Measurements from ENCODE around the gene FOXP1.

Gene FOXP1

DNA sequence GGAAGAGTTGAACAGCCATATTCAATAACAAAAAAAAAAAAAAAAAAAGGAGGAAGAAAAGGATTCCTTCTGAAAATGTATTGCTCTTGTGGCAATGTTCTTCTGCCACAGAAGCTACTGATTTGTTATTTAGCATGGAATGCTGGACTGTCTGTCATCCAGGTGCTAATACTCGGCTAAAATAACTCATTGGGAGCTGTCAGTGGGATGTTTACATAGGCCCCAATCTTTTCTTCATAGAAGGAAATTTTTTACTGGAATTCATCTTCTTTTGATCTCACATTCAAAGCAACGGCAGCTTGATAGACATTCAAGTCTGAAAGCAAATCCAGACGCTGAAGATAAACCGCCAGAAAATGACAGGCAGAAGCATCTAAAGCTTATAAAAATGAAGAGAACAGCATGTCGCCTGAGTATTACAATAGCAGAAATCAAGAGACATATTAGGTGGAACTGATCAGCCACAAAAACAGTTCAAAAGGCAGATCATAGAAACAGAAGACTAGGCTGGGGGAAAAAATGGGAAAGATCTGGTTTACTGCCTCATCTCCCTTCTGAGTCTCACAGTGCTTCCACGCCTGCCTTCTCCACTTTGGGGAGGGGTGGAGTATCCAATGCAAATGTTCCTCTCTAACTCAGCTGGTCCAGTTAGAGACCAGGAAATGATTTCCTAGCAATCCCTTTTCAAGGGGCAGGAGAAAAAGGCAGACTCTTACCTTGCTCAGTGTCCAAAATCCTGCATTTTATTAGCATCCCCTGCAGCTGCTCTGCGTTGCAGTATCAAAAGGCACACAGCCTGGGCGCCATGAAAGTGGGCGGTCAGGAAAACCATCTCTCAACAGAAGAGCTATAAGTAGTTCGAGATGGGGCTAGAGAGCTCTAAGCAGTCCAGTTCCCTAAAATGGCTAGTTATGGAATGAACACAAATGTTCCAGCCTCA, 451.9 kb downstream of the FOXP1 start:
- DNase-seq = no peak

- DNase-seq = peak; percentile 55
Observed at GRCh38 chr3:71130471-71131374, 452.8 kb downstream of the FOXP1 start.

DNA sequence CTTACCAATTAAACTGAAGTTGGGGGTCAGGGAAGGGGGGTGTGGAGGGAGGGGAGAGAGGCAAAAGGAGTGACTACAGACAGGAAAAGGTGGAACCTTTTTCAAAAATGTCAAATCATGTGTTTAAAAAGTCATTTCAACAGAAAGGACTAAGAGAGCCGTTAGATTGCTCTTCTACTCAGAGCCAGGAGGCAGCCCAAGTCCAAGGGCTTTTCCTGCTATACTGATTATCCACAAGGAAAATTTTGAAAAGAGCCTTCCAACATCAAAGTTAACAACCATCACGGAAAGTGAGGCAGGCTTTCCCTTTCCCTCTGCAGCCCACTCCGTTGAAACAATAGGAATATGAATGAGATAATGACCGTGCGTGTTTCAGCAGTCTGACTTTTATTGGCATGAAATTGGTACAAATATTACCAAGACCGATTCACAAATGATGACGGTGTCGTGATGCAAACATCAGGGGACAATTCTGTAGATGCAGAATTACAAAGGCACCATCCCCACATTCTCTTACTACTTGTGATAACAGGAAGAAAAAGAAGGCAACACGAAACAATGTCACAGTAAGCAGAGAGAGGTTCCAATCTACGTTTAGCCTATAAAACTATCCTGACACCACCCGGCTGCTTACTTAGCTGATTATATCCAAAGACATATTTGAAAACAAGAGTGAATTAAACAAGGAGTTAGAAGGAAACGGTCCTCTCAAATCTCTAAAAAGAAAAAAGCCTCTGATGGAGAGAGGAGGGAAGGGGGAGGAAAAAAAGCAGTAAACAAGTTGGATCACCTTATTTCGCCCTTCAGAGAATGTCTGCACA, 453.7 kb downstream of the FOXP1 start:
- no peak for DNase-seq

DNA sequence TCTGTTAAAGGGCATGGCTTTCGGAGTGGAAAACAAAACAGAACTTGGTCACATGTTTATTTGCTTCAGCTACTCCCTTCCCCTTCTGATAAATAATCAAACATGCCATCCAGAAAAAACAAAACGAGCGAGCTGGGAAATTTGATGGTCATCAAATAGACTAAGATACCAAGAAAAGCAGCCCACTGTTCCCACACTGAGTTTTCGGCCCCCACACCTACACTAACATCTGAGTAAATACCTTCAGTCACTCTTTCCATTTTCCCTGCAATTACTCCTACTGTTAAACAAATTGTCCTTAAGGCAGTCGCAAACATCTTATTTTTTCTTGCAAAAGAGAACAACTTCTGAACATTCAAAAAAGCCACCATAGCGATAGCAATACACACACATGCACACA, 454.6 kb downstream of the FOXP1 start:
- no peak for DNase-seq

DNA sequence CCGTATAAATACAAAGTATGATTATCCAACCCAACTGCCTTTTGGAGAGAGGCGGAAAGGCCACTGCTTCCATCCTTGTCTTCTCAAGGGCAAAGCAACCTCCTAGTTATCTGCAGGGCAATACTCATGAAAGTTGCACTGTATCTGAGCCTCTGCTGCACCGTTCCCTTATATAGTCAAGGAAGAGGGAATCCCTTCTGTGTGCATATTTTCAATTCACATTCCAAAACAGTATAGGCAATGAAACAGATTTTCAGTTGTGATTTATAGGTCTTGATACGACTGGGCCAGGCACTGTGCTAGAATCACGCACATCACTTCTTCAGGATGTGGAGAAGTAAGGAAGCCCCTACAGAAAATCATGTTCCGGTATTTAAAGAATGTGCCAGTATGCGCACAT, 455.7 kb downstream of the FOXP1 start:
- no peak for DNase-seq

- DNase-seq = no peak
Observed at GRCh38 chr3:71127052-71127831, 456.3 kb downstream of the FOXP1 start.

- no peak for DNase-seq
Observed at GRCh38 chr3:71125738-71126137, 457.8 kb downstream of the FOXP1 start.

DNA sequence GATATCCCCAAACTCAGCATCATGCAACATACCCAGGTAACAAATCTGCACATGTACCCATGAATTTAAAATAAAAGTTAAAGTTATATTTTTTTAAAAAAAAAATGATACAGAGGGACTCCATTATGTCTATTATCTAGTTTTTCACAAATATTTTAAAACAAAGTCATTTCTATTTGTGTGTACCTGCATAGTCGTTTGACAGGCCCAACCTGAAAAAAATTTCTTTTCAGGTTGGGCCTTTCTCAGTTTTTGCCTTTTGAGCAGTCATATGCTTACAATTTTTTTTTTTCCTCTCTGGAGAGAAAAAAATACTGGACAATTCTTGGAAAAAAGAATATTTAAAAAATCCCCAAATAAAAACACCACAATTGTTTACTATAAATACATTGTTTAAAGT, 459.5 kb downstream of the FOXP1 start:
- DNase-seq = no peak

DNA sequence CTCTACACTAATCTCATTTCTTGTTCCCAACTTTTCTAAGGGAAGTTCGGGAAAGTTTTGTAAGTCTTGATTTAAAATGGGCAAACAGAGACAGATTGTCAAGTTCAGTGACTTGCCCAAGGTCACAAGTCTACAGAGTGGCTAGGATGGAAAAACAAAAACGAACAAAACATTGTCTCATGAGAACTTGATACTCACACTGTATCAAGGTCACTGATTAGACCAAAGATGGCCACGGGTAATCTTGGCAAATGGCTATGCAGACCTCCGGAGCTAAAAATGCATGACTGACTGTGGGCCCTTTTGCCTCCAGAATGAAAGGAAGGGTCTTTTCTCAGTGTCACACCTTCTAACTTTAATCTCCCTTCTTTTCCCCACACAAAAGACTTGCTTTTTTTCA, 460.9 kb downstream of the FOXP1 start:
- no peak for DNase-seq

DNA sequence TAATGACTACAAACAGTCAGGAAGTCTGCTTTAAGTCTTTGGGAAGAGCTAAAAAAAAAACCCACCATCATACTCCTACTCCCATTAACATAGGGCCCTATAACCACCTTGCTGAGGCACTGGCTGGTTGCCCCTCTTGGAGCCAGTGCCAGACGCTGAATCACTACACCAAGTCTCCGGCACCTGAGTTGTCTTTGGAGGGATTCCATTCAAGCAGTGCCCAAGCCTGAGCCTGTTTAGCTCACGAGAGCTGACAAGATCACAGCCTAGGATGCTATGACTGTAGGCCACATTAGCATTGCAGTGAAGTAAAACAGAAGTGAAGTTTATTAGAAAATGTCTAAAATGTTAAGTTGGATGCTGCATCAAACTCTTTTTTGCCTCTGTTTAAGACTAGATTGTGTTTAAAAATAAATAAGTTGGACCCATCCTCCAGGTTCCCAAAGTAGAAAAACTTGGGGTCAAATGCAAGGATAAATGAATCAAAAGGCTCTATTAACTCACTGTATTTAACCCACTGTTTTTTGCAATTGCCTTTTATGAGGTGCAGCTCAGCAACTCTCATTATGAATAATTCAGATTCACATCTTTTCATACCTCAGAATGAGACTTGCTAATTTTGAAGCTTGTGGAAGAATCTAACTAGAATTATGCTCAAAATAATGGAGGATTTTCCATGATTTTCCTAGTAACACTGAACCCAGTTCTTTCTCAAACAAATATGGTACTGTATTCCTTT, 461.9 kb downstream of the FOXP1 start:
- DNase-seq = no peak

DNA sequence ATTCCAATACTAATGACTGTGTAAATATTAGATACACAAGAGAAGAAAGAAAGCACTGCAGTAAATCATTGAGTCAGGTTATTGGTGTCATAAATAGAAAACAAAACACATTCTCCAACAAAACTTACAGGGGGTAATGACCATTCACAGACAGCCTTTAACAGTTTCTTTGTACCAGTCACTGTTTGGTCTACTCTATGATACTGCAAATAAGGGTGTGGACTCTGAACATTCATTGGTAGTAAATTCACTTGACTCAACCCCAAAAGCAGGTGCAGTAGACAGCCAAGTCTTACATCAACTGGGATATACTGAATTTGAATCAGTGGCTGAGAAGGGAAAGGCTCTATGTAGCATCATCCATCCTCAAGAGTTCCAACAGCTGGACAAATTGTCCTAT, 463.5 kb downstream of the FOXP1 start:
- no peak for DNase-seq

DNA sequence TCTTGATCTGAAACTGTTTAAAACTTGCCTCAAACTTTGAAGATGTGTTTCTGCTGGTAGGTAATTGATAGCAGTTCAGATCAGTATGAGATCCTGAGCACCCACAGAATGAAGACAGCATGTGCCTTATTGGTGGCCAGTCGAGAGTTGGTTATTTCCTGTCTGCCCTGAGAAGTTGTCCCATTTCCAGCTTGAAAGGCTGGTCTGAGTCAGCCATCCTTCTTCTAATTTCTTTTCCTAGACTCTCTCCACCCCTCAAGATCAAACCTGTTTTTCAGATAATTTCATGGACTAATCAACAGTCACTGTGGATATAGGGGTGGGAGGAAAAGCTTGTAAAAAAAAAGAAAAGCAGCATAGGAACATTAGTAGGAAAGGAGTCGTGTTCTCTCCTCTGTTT, 464.4 kb downstream of the FOXP1 start:
- no peak for DNase-seq

DNA sequence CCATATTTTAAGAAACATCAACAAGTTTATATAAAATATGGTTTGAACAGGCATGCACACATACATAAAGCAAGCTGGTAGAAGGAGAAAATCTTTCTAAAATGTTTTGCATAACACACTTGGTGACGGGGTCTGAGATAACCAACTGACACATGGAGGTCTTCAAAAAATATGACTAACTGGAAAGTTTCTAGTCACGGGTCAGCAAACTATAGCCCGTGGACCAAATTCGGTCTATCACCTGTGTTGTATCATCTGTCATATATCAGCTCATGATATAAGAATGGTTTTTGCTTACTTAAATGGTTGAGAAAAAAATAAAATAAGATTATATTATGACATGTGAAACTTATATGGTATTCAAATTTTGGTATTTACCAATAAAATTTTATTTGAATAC, 465.1 kb downstream of the FOXP1 start:
- no peak for DNase-seq

DNA sequence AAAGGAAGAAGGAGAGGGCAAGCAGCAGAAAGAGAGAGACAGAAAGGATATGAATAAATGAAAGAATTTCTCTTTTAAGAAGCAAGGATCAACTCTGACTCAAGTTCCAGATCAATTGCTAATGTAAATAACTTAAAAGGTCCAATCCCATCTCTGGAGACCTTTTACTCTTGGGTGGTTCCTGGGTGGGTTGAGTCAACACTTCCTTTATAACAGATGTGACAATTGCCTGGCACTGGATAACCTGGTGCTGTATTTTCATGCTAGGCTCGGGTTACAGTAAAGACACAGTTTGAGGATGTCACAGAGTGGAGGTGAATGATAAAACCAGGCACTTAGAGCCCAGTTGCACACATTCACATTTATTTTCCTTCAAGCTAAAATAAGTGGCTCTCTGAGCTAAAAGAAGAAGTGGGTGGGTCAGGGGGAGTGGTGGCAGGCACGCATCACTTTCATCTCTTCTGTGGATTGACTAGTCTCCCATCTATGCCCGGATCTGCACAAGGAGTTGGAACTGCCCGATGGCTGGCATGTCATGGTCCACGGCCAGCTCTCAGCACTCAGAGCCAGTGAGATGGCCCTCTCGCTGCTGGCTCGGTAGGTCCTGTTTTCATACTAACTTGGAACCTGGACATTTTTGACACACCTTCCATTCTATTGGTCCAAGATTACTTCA, 465.8 kb downstream of the FOXP1 start:
- DNase-seq = no peak

DNA sequence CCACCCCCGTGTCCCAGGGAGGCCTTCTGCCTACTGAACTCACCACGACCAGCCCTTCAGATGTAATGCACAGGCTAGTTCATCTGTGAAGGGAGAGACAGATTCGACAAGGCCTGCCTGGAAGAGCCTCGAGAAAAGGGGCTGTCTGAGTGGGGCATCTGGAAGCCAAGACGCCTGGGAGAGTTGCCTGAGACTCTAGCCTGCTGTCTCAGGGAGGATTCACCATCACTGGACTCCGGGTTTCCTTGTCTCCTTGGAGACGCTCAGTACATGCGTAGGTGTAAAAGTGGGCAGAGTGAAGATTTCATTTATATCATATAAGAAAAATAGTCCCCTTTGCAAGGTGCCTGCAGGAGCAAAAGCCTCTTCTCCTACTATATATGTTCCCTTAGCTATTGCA, 468.9 kb downstream of the FOXP1 start:
- no peak for DNase-seq

- DNase-seq = no peak
Observed at GRCh38 chr3:71112576-71112975, 471.0 kb downstream of the FOXP1 start.

DNA sequence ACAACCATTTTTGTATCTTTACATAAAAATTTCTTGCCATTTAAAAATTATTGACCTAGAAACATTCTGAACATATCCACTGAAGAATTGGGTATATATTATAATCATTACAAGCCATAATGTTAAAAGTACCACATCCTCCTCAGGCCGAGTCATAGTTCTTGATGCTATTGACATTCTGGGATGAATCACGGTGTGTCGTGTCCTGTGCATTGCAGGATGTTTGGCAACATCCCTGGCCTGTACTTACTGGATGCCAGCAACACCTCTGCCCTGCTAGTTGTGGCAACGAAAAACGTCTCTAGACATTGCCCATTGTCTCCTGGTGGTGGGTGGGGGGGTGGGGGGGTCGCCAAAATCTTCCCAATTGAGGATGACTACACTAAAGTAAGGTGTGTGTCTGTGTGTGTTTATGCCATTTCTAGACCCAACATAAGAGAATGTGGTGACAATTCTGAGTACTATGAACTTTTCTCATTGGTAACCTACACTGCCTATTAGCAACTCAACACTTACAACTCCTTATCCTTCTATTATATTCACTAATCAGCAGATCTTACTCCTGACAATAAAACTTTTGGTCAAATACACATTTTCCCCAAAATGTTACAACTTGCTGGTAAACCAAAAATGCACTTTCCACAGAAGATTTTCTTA, 471.6 kb downstream of the FOXP1 start:
- no peak for DNase-seq

DNA sequence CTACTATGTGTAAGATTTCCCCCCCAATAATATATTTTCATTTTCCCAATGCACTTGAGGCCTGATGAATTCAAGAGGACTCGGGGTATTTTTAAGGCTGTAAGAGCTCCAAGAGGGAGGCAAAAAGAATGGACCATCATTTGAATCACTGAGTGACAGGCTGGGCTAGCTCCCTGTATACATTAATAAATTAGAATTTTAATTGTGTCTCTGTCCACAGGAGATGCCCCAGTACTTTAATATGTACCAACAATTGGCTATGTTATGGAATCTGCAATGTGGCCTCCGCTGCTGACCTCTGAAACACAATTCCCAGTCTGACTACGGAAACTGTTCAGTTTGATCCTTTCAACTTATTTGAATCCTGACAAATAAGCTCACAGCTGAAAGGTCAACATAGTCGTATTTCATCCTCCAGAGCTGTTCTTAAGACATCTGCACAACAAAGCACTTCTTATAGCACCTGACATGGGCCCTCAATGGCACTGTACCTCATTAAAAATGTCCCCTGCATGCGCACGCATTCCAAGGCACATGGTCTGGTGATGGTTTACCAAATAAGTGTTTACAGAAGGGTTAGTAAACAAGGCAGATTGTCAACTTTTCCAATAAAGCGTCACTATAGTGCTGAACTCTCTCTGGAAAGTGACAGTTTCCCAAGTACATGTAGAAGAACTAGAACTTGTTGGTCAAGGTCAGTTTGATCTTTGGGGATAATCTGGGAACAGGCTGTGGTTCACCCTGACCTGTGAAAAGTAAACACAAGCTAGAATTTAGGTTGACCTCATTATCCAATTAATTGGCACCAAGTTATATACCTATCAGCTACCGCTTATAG, 472.9 kb downstream of the FOXP1 start:
- no peak for DNase-seq

GRCh38 chr3:71109977-71110285, 473.6 kb downstream of the FOXP1 start:
- DNase-seq = no peak
